T-helper 2 cell treated with Interferon-gamma antibody and Interleukin-4, amounts not matched to agents 5 μg/mL and 100 μg/mL, for 36 hours (primary cell): Measurements from ENCODE around the gene TEX36.
"Not testable (repeated sequence)": the region's sequence is repeated elsewhere in the genome, so short reads cannot be mapped to it uniquely, and the experiment has no call there.

Experiments
- DNase-seq: peaks from one replicate; pipeline ENCODE4 v3.0.0; 2021; ENCODE audit warnings: low spot score
- H3K27ac Mint-ChIP-seq: one replicate; pipeline ENCODE4 v1.8.0; 2021; ENCODE audit warnings: mild to moderate bottlenecking, mixed read lengths
- H3K27me3 Mint-ChIP-seq: one replicate; pipeline ENCODE4 v1.8.0; 2021; ENCODE audit warnings: low read depth, mixed read lengths
- H3K36me3 Mint-ChIP-seq: one replicate; pipeline ENCODE4 v1.8.0; 2021; ENCODE audit warnings: low read depth, mixed read lengths
- H3K4me1 Mint-ChIP-seq: one replicate; pipeline ENCODE4 v1.8.0; 2021; ENCODE audit warnings: low read depth, mixed read lengths
- H3K4me3 Mint-ChIP-seq: one replicate; pipeline ENCODE4 v1.8.0; 2022; ENCODE audit warnings: mild to moderate bottlenecking, moderate library complexity, mixed read lengths
- H3K9me3 Mint-ChIP-seq: one replicate; pipeline ENCODE4 v1.8.0; 2021; ENCODE audit warnings: mixed read lengths

TEX36 gene

GRCh38 chr10:125633517-125633999, 49.4 kb downstream of the TEX36 start:
- Mint-ChIP-seq H3K4me3 (no peak overlapping the region), H3K27me3 (no peaks in the 10 kb centered on the region), H3K9me3 (no peaks in the 10 kb centered on the region), H3K36me3 (no peaks in the 10 kb centered on the region), H3K4me1 (no peaks in the 10 kb centered on the region), H3K27ac (no peak overlapping the region)
- no peak for DNase-seq

GRCh38 chr10:125631806-125632205, 51.2 kb downstream of the TEX36 start:
- no peak overlapping the region for H3K4me3 Mint-ChIP-seq
- no peaks in the 10 kb centered on the region for H3K9me3 Mint-ChIP-seq
- no peaks in the 10 kb centered on the region for H3K27me3 Mint-ChIP-seq
- no peaks in the 10 kb centered on the region for H3K4me1 Mint-ChIP-seq
- no peak overlapping the region for H3K27ac Mint-ChIP-seq
- no peak for DNase-seq
- H3K36me3 Mint-ChIP-seq: no peaks in the 10 kb centered on the region

- Mint-ChIP-seq H3K9me3 (no peaks in the 10 kb centered on the region), H3K4me1 (no peaks in the 10 kb centered on the region), H3K4me3 (no peak overlapping the region), H3K27ac (no peak overlapping the region), H3K27me3 (no peaks in the 10 kb centered on the region), H3K36me3 (no peaks in the 10 kb centered on the region)
- no peak for DNase-seq
These were observed 53.1 kb downstream of the TEX36 start for GRCh38 chr10:125629758-125630376.

DNA sequence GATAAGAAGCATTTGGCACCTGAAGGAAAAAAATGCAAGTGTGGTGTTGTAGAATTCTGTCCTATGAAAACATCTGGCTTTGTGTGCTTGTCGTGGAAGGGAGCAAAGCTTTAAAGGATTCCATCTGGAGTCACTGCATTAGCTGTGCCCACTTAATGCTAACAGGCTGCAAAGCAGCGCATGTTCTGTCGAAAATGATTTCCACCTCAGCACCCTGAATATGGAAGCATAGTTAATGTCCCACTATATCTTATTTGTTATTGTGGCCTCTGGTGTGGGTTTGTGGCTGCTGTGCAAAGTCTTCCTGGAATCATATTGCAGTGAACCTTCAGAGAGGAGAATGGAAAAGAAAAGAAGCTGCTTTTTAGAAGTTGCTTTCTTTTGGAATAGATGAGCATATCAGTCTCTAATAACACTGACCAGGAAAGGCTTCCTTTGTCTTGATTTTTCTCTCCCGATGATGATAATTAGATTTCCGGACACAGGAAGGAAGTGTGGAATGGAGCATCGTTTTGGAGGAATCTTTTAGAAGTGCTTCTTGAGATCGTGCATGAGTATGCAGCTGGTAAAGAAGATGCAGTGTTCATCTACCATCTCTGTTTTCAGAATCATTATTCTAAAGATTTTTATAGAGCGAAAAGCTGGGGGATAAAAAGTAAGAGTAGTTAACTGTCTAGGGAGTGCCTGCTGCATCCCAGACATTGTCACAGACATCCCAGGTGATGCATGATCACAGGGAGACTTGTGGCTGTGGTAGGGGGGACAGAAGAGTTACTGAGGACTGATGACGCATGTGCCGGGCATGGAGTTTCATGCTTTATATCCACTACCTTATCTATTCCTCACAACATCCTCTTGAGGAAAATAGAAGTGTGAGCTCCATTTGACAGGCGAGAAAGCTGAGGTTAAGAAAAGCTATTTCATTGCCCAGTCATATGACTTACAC, 54.6 kb downstream of the TEX36 start:
- Mint-ChIP-seq H3K27me3 (no peaks in the 10 kb centered on the region), H3K9me3 (no peaks in the 10 kb centered on the region), H3K36me3 (no peaks in the 10 kb centered on the region), H3K4me1 (no peaks in the 10 kb centered on the region), H3K27ac (no peak overlapping the region), H3K4me3 (no peak overlapping the region)
- no peak for DNase-seq

DNA sequence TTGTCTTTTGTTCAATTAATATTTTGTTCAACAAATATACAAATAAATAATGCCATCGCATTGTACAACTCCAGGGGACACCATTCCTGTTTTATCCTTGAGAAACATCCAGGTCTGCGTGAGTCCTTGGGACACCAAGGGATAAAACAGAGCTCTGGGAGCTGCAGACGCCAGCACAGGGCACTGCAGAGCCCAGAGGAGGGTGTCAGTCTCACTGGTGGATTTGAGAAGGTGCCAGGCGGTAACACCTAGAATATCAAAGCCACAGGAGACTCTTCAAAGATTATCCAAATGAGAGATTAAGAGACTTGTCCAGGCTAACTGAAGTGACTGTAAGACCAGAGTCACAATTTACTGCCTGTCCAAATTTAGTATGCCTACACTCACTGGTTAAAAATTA, 55.3 kb downstream of the TEX36 start:
- no peaks in the 10 kb centered on the region for H3K36me3 Mint-ChIP-seq
- no peaks in the 10 kb centered on the region for H3K4me1 Mint-ChIP-seq
- no peak overlapping the region for H3K4me3 Mint-ChIP-seq
- no peak for DNase-seq
- no peaks in the 10 kb centered on the region for H3K27me3 Mint-ChIP-seq
- no peaks in the 10 kb centered on the region for H3K9me3 Mint-ChIP-seq
- no peak overlapping the region for H3K27ac Mint-ChIP-seq

- no peaks in the 10 kb centered on the region for H3K27me3 Mint-ChIP-seq
These were observed 56.3 kb downstream of the TEX36 start for GRCh38 chr10:125626671-125627070.

DNA sequence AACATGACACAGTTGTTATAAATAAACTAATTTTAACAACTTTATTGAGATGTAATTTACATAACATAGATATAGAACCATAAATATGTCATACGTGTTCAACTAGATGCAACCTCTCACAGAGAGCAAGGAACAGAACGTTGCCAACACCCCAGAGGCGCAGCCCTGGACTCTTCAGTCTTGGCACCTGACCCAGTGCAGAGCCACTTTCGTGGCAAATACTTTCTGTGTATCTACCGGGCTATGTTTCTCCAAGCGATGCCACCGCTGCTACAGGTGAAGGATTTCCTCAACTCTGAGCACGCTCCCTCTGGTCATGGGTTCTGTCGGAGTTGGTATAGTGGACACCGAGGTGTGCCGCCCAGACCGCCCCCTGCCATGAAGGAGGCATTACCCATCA, 57.4 kb downstream of the TEX36 start:
- Mint-ChIP-seq H3K27me3 (no peaks in the 10 kb centered on the region), H3K27ac (no peak overlapping the region), H3K4me3 (no peak overlapping the region), H3K4me1 (no peaks in the 10 kb centered on the region), H3K9me3 (no peaks in the 10 kb centered on the region), H3K36me3 (no peaks in the 10 kb centered on the region)
- DNase-seq: no peak

More at GRCh38 chr10:125626671-125627070, 56.3 kb downstream of the TEX36 start:
- H3K9me3 Mint-ChIP-seq: no peaks in the 10 kb centered on the region
- H3K4me3 Mint-ChIP-seq: no peak overlapping the region
- no peak overlapping the region for H3K27ac Mint-ChIP-seq
- H3K4me1 Mint-ChIP-seq: no peaks in the 10 kb centered on the region
- no peak for DNase-seq
- no peaks in the 10 kb centered on the region for H3K36me3 Mint-ChIP-seq

DNA sequence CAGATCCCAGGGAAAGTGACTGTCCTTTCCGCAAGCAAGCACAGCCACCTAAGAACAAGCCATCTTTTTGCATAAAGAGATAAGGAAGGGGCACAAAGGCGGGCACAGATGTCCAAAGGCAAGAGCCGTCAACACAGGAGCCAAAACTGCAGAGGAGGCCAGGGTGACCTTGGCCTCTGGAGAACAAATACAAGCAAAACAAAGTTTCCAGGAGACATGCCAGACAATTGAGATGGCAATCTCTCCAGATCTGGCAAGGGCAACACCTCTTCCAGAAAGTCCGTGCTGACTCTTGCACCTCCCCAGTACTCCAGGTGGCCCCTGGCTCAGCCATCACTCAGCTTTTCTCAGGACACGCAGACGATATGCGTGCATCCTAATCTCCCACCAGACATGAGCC, 58.2 kb downstream of the TEX36 start:
- Mint-ChIP-seq H3K4me1 (no peaks in the 10 kb centered on the region), H3K36me3 (no peaks in the 10 kb centered on the region), H3K9me3 (no peaks in the 10 kb centered on the region), H3K4me3 (no peak overlapping the region), H3K27ac (no peak overlapping the region), H3K27me3 (no peaks in the 10 kb centered on the region)
- no peak for DNase-seq

- Mint-ChIP-seq H3K36me3 (no peaks in the 10 kb centered on the region), H3K9me3 (no peaks in the 10 kb centered on the region), H3K27me3 (no peaks in the 10 kb centered on the region), H3K27ac (no peak overlapping the region), H3K4me3 (no peak overlapping the region), H3K4me1 (no peaks in the 10 kb centered on the region)
- no peak for DNase-seq
These were observed 61.9 kb downstream of the TEX36 start for GRCh38 chr10:125621052-125621451.

DNA sequence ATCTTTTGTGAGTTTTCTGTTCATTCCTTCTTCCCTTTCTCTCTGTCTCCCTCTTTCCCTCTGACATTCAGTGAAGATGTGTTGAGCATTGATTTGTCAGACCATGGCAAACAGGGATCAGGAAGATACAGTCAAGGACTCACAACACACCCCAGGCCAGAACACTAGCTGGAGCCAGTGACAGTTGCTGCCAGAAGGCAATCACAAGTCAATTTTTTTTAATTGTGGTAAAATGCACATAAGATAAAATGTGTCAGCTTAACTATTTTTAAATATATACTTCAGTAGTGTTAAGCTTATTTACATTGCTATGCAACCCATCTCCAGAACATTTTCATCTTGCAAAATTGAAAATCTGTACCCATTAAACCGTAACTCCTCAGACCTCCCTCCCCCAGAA, 62.6 kb downstream of the TEX36 start:
- no peak overlapping the region for H3K4me3 Mint-ChIP-seq
- no peaks in the 10 kb centered on the region for H3K27me3 Mint-ChIP-seq
- no peak for DNase-seq
- no peaks in the 10 kb centered on the region for H3K4me1 Mint-ChIP-seq
- H3K36me3 Mint-ChIP-seq: no peaks in the 10 kb centered on the region
- no peaks in the 10 kb centered on the region for H3K9me3 Mint-ChIP-seq
- H3K27ac Mint-ChIP-seq: no peak overlapping the region

- H3K36me3 Mint-ChIP-seq, H3K9me3 Mint-ChIP-seq, H3K27me3 Mint-ChIP-seq, H3K4me3 Mint-ChIP-seq, H3K4me1 Mint-ChIP-seq, H3K27ac Mint-ChIP-seq, DNase-seq: not testable (repeated sequence)
These were observed 69.9 kb downstream of the TEX36 start for GRCh38 chr10:125613062-125613461.

GRCh38 chr10:125611756-125612155, 71.2 kb downstream of the TEX36 start:
- no peak for DNase-seq
- Mint-ChIP-seq H3K4me3 (no peak overlapping the region), H3K9me3 (no peaks in the 10 kb centered on the region), H3K27me3 (no peaks in the 10 kb centered on the region), H3K27ac (no peak overlapping the region), H3K4me1 (no peaks in the 10 kb centered on the region), H3K36me3 (no peaks in the 10 kb centered on the region)

GRCh38 chr10:125611216-125611615, 71.7 kb downstream of the TEX36 start:
- H3K27ac Mint-ChIP-seq: no peak overlapping the region
- no peak overlapping the region for H3K4me3 Mint-ChIP-seq
- no peaks in the 10 kb centered on the region for H3K27me3 Mint-ChIP-seq
- H3K9me3 Mint-ChIP-seq: no peaks in the 10 kb centered on the region
- no peak for DNase-seq
- no peaks in the 10 kb centered on the region for H3K36me3 Mint-ChIP-seq
- H3K4me1 Mint-ChIP-seq: no peaks in the 10 kb centered on the region

- Mint-ChIP-seq H3K4me1 (no peaks in the 10 kb centered on the region), H3K9me3 (no peaks in the 10 kb centered on the region)
These were observed 73.1 kb downstream of the TEX36 start for GRCh38 chr10:125609859-125610258.

More at GRCh38 chr10:125609859-125610258, 73.1 kb downstream of the TEX36 start:
- H3K27me3 Mint-ChIP-seq: no peaks in the 10 kb centered on the region
- H3K27ac Mint-ChIP-seq: no peak overlapping the region
- no peak for DNase-seq
- no peak overlapping the region for H3K4me3 Mint-ChIP-seq
- no peaks in the 10 kb centered on the region for H3K36me3 Mint-ChIP-seq
